D721Med (cell line): ENCODE data around the gene IL22RA2.

Experiments used
- DNase-seq: peaks from one replicate; pipeline ENCODE4 v3.0.0; 2011; ENCODE audit warnings: low spot score; ENCODE audit not compliant: insufficient read length
- FAIRE-seq: peaks from 2 replicates; lab custom pipeline; 2011; peaks lifted over from hg19 to GRCh38; lab: Jason Lieb, UNC
- TF ChIP-seq, protein P1 (sequence below): IDR thresholded peaks from 2 replicates; pipeline ENCODE4 v1.5.1; 2012; ENCODE audit warnings: mild to moderate bottlenecking, control low read depth; ENCODE audit not compliant: insufficient read depth; ENCODE audit errors: missing control alignments

IL22RA2 gene

DNA sequence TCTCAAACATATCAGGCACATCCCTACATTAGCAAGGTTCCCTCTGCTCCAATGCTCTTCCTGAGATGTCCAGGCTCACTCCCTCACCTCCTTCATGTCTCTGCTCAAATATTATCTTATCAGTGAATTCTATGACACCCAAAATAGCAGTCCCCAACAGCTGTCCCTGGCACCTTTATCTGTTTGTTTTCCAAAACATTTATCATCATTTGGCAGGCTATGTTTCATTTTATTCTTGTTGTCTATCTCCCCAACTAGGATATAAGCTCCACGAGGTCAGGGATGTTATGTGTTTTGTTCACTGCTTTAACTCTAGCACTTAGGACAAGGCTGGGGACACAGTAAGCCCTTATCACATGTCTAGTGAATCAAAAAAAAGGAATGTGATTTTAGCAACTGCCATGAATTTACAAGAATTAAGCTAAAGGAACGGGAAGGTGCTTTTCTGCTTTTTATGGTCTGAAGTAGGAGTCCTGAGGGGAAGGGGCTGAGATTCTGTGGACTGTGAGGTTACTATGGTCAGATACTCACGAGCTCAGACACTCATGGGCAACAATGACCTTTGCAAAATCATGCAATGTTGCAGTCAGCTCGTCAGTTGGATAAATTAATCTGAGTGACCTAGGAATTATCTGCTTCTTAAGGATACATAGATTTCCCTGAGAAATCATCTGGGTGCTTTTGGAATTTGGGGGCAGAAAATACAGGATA, 1.9 kb upstream of the IL22RA2 start:
- FAIRE-seq (no peak), DNase-seq (no peak)
- TF ChIP-seq, protein P1, sequence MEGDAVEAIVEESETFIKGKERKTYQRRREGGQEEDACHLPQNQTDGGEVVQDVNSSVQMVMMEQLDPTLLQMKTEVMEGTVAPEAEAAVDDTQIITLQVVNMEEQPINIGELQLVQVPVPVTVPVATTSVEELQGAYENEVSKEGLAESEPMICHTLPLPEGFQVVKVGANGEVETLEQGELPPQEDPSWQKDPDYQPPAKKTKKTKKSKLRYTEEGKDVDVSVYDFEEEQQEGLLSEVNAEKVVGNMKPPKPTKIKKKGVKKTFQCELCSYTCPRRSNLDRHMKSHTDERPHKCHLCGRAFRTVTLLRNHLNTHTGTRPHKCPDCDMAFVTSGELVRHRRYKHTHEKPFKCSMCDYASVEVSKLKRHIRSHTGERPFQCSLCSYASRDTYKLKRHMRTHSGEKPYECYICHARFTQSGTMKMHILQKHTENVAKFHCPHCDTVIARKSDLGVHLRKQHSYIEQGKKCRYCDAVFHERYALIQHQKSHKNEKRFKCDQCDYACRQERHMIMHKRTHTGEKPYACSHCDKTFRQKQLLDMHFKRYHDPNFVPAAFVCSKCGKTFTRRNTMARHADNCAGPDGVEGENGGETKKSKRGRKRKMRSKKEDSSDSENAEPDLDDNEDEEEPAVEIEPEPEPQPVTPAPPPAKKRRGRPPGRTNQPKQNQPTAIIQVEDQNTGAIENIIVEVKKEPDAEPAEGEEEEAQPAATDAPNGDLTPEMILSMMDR: no peak

DNA sequence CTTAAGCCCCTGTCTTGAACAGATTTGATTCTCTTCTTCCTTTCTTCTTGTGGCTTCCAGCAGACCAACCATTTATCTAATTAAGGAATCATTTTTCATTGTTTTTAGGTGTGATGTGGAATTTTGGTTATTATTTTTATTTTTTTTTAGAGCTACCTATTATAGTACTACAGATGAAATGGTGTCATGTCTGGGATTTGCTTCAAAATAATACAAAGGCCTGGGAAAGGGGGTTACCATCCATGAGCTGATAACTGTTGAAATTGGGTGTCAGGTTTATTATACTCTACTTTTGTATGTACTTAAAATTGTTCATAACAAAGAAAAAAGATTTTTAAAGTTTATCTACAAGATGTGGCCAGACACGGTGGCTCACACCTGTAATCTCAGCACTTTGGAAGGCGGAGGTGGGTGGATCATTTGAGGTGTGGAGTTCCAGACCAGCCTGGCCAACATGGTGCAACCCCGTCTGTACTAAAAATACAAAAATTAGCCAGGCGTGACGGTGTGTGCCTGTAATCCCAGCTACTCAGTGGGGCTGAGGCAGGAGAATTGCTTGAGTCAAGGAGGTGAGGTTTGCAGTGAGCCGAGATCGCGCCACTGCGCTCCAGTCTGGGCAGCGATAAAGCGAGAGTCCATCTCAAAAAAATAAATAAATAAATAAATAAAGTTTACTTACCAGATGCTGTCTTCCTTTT, 561 bp downstream of the IL22RA2 start:
- no peak for DNase-seq
- no peak for FAIRE-seq
- TF ChIP-seq, protein P1: no peak

DNA sequence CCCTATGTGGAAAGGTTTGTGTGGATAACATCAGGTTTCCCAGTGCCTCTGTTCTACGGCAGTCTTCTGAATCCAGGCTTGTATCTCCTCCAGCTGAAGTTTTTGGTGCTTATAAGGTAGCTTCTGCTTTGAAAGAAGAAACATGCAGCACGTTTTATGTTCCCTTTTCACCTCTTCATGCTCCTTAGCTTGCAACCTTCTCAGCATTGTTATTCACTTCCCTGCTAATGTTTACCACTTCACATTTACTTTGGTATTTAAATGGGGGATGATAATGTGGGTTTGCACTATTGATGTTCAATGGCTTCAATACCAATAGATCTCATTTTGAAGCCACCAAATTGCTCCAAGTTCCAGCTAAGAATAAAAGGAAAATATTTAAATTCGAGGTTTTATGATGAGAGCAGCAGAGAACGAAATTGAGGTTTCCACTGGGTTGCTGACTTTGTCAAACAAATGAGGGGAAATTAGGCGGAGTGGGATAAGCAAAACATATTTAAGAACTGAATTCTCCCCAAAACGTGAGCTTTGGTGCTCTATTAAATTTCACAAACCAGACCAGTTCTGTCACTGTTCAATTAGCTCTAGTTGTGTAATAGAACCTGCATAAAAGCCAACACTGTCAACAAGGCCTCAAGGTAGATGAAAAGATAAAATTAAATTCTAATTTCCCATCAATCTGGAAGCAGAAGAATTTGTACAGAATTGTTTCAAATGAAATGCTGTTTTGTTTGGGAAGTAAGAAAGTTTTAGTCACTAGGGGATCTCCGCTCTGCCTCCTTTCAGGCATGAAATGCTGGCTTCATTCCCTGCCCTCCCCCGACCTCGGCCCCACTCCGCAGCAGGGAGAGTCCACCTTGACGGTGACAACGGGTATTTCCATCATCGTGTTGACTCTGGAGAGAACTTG, 1.4 kb downstream of the IL22RA2 start:
- no peak for DNase-seq
- no peak for FAIRE-seq

DNA sequence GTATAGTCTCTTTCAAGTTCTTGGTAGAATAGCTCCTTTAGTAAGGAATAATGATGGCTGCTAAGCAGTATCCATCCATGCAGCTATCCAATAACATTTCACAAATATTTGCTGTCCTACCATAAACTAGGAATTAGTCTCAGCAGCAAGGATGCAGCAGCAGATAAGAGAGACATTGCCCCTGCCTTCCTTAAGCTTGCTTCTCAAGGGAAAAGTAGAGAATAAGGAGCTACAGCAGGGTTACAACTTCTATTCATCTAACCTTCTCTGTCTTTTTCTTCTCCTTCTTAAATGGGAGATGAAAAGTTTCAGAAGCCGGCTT, 2.4 kb downstream of the IL22RA2 start:
- FAIRE-seq (no peak), DNase-seq (no peak)
- TF ChIP-seq, protein P1: no peak

More for the DNA sequence above, 1.4 kb downstream of the IL22RA2 start:
- TF ChIP-seq, protein P1: no peak

DNA sequence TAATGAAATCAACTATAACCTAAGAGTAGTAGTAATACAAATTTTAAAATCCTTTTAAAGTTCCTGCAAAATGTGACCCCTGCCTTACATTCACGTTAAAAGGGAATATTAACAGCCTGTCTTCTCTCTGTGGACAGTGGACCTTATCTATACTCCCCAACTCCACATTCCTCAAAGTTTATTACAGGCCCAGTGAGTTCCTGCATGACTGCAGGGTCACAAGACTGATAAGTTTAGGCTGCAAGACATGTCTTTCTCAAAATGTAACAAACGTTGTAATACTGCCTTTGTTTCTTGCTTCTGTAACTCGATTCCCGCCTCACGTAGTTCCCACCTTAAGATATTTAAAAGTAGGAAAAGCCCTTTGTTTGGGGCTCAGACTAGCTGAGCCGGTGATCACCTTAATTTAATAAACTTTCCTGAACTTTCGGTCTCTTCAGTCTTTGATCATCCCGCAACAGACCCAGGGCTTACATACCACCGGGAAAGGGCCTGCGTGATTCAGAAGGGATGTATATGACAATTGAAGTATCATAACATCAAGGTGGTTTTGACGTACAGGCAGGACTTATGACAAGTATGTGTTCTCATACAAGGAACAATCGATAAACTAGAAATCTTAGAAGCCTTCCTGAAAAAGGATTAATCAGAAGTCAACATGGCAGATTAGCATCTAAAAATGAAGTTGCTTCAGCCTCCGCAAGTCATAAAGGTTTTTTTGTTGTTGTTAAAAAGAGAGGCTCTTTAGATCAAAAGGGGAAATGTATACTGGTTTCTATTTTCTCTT, 3.0 kb downstream of the IL22RA2 start:
- DNase-seq (no peak), FAIRE-seq (no peak)
- TF ChIP-seq, protein P1: no peak

DNA sequence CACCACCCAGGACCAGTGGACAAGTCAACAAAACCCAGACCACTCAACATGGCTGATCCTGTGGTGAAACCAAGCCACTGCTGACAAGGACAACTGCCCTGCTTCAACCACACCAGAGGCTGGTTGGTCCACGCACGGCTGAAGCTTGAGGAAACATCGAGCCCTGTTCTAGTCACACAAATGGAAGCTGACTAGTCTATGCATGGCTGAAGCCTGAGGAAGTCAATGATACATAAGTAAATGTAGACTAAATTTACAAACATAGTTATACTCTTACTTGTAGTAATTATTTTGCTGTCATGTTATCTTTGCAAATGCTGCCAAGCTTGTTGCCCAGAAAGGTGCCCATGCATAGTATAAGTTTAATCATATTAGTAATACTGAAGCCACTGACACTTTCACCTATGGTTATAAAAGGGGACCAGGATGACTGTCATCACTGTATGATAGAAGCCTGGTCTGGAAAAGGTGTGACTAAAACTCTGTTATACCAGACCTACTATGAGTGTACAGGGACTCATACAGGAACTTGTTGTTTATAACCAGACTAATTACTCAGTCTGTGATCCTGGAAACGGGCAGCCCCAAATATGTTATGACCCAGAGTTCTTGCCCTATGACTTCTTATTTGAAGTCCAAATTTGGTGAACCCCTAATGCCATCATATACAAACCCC, 5.6 kb downstream of the IL22RA2 start:
- TF ChIP-seq, protein P1: no peak
- DNase-seq (no peak), FAIRE-seq (no peak)
